Neural progenitor cell (in vitro differentiated cells): Measurements from ENCODE around the gene GNG7. TPM values are rescaled to one million over a fixed set of nuclear protein-coding genes. Genes with fewer than 3 reads are reported as not detected.
A peak's percentile ranks its signal among the peaks of the same experiment; 100 is the strongest.
"Not testable (repeated sequence)": the region's sequence is repeated elsewhere in the genome, so short reads cannot be mapped to it uniquely, and the experiment has no call there.

Experiments used
- DNase-seq: peaks from one replicate; pipeline ENCODE4 v3.0.0-alpha.2; 2016; ENCODE audit warnings: low spot score
- H2AFZ ChIP-seq: fragments of 200-600 bp; sonication (generic); replicated peaks from 2 replicates; pipeline ENCODE4 v1.6.1; 2016; ENCODE audit warnings: antibody characterized with exemption
- H3F3A ChIP-seq: fragments of 200-600 bp; sonication (generic); 2 replicates; pipeline ENCODE4 v1.6.1; 2016; ENCODE audit warnings: antibody characterized with exemption, low read depth
- H3K27ac ChIP-seq: fragments of 200-600 bp; sonication (generic); 2 replicates; pipeline ENCODE4 v1.5.1; 2016; ENCODE audit warnings: mild to moderate bottlenecking
- H3K27me3 ChIP-seq: fragments of 200-600 bp; sonication (generic); 2 replicates; pipeline ENCODE4 v1.6.1; 2016; ENCODE audit warnings: mild to moderate bottlenecking, moderate library complexity
- H3K36me3 ChIP-seq: fragments of 200-600 bp; sonication (generic); 2 replicates; pipeline ENCODE4 v1.5.1; 2016
- H3K4me1 ChIP-seq: fragments of 200-600 bp; sonication (generic); 2 replicates; pipeline ENCODE4 v1.6.1; 2016; ENCODE audit warnings: mixed run types
- H3K4me2 ChIP-seq: fragments of 200-600 bp; sonication (generic); 2 replicates; pipeline ENCODE4 v1.6.1; 2016
- H3K4me3 ChIP-seq: fragments of 200-600 bp; sonication (generic); 2 replicates; pipeline ENCODE4 v1.5.1; 2016
- H3K79me2 ChIP-seq: fragments of 200-600 bp; sonication (generic); 2 replicates; pipeline ENCODE4 v1.6.1; 2016; ENCODE audit warnings: low read depth
- H3K9ac ChIP-seq: fragments of 200-600 bp; sonication (generic); 2 replicates; pipeline ENCODE4 v1.6.1; 2016
- H3K9me3 ChIP-seq: fragments of 200-600 bp; sonication (generic); 2 replicates; pipeline ENCODE4 v1.5.1; 2016; ENCODE audit warnings: low read depth
- H4K20me1 ChIP-seq: fragments of 200-600 bp; sonication (generic); 2 replicates; pipeline ENCODE4 v1.6.1; 2016; ENCODE audit warnings: low read depth
- H3K27ac Mint-ChIP-seq: 3 replicates; pipeline ENCODE4 v1.8.0; 2021; ENCODE audit warnings: mixed read lengths
- H3K27me3 Mint-ChIP-seq: 2 replicates; pipeline ENCODE4 v1.8.0; 2022; ENCODE audit warnings: low read depth, mild to moderate bottlenecking, inconsistent platforms, moderate library complexity, mixed read lengths; ENCODE audit not compliant: insufficient read depth
- H3K36me3 Mint-ChIP-seq: 3 replicates; pipeline ENCODE4 v1.8.0; 2021; ENCODE audit warnings: mixed read lengths
- H3K4me1 Mint-ChIP-seq: 3 replicates; pipeline ENCODE4 v1.8.0; 2021; ENCODE audit warnings: mixed read lengths
- H3K4me3 Mint-ChIP-seq: 3 replicates; pipeline ENCODE4 v1.8.0; 2021; ENCODE audit warnings: mild to moderate bottlenecking, moderate library complexity, mixed read lengths
- H3K9me3 Mint-ChIP-seq: 3 replicates; pipeline ENCODE4 v1.8.0; 2020; ENCODE audit warnings: mixed read lengths
- EZH2 ChIP-seq: fragments of 200-600 bp; sonication (generic); IDR thresholded peaks from 2 replicates; pipeline ENCODE4 v1.6.1; 2017; ENCODE audit warnings: antibody characterized with exemption, mild to moderate bottlenecking, moderate library complexity
- EZH2phosphoT487 ChIP-seq: fragments of 200-600 bp; sonication (generic); IDR thresholded peaks from 2 replicates; pipeline ENCODE4 v1.6.1; 2017; ENCODE audit warnings: antibody characterized with exemption
- total RNA-seq: library from RNA; depleted of rRNA; stranded (reverse); fragments of >200 nt; gene quantifications from 2 replicates; pipeline ENCODE4 v1.2.3, GENCODE V29; 2015; ENCODE audit warnings: low replicate concordance
- TF ChIP-seq, protein P1 (sequence below): fragments of 200-600 bp; sonication (generic); IDR thresholded peaks from 2 replicates; pipeline ENCODE4 v1.5.1; 2017; ENCODE audit warnings: antibody characterized with exemption, mild to moderate bottlenecking

The GNG7 gene
- total RNA-seq, 1 donor from 2014 or later, result 7.0 TPM

DNA sequence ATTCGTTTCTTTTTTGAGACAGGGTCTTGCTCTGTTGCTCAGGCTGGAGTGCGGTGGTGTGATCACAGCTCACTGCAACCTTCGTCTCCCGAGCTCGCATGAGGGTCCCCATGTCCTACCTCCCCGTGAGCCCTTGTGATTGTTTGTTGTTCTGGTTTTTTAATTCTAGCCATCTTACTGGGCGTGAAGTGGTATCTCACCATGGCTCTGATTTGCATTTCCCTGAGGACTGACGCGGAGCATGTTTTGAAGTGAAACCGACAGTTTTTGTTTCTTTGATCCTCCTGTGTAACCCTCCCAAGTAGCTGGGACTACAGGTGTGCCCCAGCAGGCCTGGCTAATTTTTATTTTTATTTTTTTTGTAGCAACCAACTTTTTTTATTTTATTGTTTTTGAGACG, 21.7 kb downstream of the GNG7 start:
- peaks cover 3% of the 10 kb centered on the region for H3K9me3 Mint-ChIP-seq
- H3K4me3 Mint-ChIP-seq, result no peak overlapping the region

DNA sequence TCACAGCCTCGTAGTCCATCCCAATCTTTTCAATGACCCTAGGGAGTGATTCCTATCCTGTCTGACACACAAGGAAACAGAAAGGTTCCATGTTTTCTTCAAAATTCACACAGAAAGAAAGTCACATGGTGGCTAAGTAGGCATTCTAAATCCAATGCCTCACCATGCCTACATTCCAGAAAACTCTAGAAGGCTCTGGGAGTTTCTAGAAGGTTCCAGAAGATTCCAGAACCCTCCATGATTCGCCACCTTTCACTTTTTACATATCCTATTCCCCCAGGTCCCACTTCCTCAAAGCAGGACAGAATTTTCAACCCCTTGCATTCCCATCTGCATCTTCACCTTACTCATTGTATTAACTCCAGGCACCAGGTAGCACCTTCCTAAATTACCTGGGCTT, 23.1 kb downstream of the GNG7 start:
- Histone ChIP-seq H3K36me3 (no peaks in the 10 kb centered on the region), H3K9ac (no peak overlapping the region), H3K27me3 (peaks cover 8% of the 10 kb centered on the region), H3K79me2 (no peaks in the 10 kb centered on the region), H4K20me1 (peaks cover 2% of the 10 kb centered on the region), H3K4me1 (no peaks in the 10 kb centered on the region), H3K9me3 (no peaks in the 10 kb centered on the region), H3K4me3 (no peak overlapping the region), H3F3A (no peaks in the 10 kb centered on the region), H2AFZ (no peak overlapping the region), H3K27ac (no peak overlapping the region), H3K4me2 (no peak overlapping the region)
- H3K4me1 Mint-ChIP-seq, result peaks cover 7% of the 10 kb centered on the region
- no peak overlapping the region for H3K4me3 Mint-ChIP-seq
- peaks cover 4% of the 10 kb centered on the region for H3K36me3 Mint-ChIP-seq
- no peak for DNase-seq
- peaks cover 19% of the 10 kb centered on the region for H3K27me3 Mint-ChIP-seq
- no peak for TF ChIP-seq EZH2phosphoT487
- TF ChIP-seq, protein P1, sequence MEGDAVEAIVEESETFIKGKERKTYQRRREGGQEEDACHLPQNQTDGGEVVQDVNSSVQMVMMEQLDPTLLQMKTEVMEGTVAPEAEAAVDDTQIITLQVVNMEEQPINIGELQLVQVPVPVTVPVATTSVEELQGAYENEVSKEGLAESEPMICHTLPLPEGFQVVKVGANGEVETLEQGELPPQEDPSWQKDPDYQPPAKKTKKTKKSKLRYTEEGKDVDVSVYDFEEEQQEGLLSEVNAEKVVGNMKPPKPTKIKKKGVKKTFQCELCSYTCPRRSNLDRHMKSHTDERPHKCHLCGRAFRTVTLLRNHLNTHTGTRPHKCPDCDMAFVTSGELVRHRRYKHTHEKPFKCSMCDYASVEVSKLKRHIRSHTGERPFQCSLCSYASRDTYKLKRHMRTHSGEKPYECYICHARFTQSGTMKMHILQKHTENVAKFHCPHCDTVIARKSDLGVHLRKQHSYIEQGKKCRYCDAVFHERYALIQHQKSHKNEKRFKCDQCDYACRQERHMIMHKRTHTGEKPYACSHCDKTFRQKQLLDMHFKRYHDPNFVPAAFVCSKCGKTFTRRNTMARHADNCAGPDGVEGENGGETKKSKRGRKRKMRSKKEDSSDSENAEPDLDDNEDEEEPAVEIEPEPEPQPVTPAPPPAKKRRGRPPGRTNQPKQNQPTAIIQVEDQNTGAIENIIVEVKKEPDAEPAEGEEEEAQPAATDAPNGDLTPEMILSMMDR, result no peak
- TF ChIP-seq EZH2, result no peak
- peaks cover 3% of the 10 kb centered on the region for H3K9me3 Mint-ChIP-seq
- peak overlapping the region; percentile 69 for H3K27ac Mint-ChIP-seq

More for the DNA sequence above, 21.7 kb downstream of the GNG7 start:
- H3K4me3 ChIP-seq, result no peak overlapping the region
- H3K4me1 ChIP-seq, result no peaks in the 10 kb centered on the region
- no peaks in the 10 kb centered on the region for H3F3A ChIP-seq
- Mint-ChIP-seq H3K27ac (no peak overlapping the region), H3K36me3 (peaks cover 4% of the 10 kb centered on the region), H3K4me1 (peaks cover 3% of the 10 kb centered on the region), H3K27me3 (peaks cover 12% of the 10 kb centered on the region)
- DNase-seq, result no peak
- H3K27me3 ChIP-seq, result no peaks in the 10 kb centered on the region
- TF ChIP-seq EZH2 (no peak), EZH2phosphoT487 (no peak)
- TF ChIP-seq, protein P1, result no peak
- H3K9me3 ChIP-seq, result no peaks in the 10 kb centered on the region
- H2AFZ ChIP-seq, result no peak overlapping the region
- peaks cover 2% of the 10 kb centered on the region for H4K20me1 ChIP-seq
- no peak overlapping the region for H3K9ac ChIP-seq
- no peak overlapping the region for H3K4me2 ChIP-seq
- H3K79me2 ChIP-seq, result no peaks in the 10 kb centered on the region
- H3K27ac ChIP-seq, result no peak overlapping the region
- H3K36me3 ChIP-seq, result no peaks in the 10 kb centered on the region

GRCh38 chr19:2678948-2679347, 23.5 kb downstream of the GNG7 start:
- H3K9me3 ChIP-seq, H3K4me2 ChIP-seq, H3K36me3 ChIP-seq, H3K4me1 ChIP-seq, H4K20me1 ChIP-seq, H3K9me3 Mint-ChIP-seq, H3K4me1 Mint-ChIP-seq, H3K9ac ChIP-seq, H3K36me3 Mint-ChIP-seq, H3K27me3 ChIP-seq, H3K79me2 ChIP-seq, H3K4me3 ChIP-seq, H3K27ac ChIP-seq, H3K27ac Mint-ChIP-seq, DNase-seq, H3F3A ChIP-seq, H2AFZ ChIP-seq: not testable (repeated sequence)
- peaks cover 19% of the 10 kb centered on the region for H3K27me3 Mint-ChIP-seq
- peak overlapping the region; percentile 25 for H3K4me3 Mint-ChIP-seq

GRCh38 chr19:2678044-2678671, 24.3 kb downstream of the GNG7 start:
- no peaks in the 10 kb centered on the region for H3K36me3 ChIP-seq
- Mint-ChIP-seq H3K9me3 (peaks cover 3% of the 10 kb centered on the region), H3K27me3 (peaks cover 19% of the 10 kb centered on the region), H3K4me1 (peaks cover 3% of the 10 kb centered on the region), H3K4me3 (no peak overlapping the region), H3K27ac (peak overlapping the region; percentile 7), H3K36me3 (peaks cover 4% of the 10 kb centered on the region)
- no peaks in the 10 kb centered on the region for H3K9me3 ChIP-seq
- TF ChIP-seq EZH2phosphoT487 (no peak), EZH2 (no peak)
- H3K27ac ChIP-seq, result no peak overlapping the region
- H4K20me1 ChIP-seq, result peaks cover 2% of the 10 kb centered on the region
- no peak overlapping the region for H2AFZ ChIP-seq
- peaks cover 8% of the 10 kb centered on the region for H3K27me3 ChIP-seq
- H3K4me3 ChIP-seq, result no peak overlapping the region
- no peaks in the 10 kb centered on the region for H3F3A ChIP-seq
- no peak overlapping the region for H3K4me2 ChIP-seq
- no peaks in the 10 kb centered on the region for H3K79me2 ChIP-seq
- no peaks in the 10 kb centered on the region for H3K4me1 ChIP-seq
- no peak for DNase-seq
- no peak overlapping the region for H3K9ac ChIP-seq
